Renal cortical epithelial cell (primary cell): ENCODE results near the gene PCSK7. TPM values are rescaled to one million over a fixed set of nuclear protein-coding genes. Genes with fewer than 3 reads are reported as not detected.
"Not testable (repeated sequence)": the region's sequence is repeated elsewhere in the genome, so short reads cannot be mapped to it uniquely, and the experiment has no call there.

Source experiments
- DNase-seq: peaks from one replicate; pipeline ENCODE4 v3.0.0-alpha.2; 2011; ENCODE audit warnings: low read depth
- total RNA-seq: library from RNA; depleted of rRNA; stranded (reverse); fragments of >200 nt; gene quantifications from 2 replicates; pipeline ENCODE4 v1.2.3, GENCODE V29; 2014

PCSK7 gene
- total RNA-seq, 1 donor from 2014 or later, result 74.3 TPM

GRCh38 chr11:117217141-117218084 lies 14.5 kb downstream of the PCSK7 start:
- no peak for DNase-seq

GRCh38 chr11:117214404-117215110 lies 17.3 kb downstream of the PCSK7 start:
- no peak for DNase-seq

DNA sequence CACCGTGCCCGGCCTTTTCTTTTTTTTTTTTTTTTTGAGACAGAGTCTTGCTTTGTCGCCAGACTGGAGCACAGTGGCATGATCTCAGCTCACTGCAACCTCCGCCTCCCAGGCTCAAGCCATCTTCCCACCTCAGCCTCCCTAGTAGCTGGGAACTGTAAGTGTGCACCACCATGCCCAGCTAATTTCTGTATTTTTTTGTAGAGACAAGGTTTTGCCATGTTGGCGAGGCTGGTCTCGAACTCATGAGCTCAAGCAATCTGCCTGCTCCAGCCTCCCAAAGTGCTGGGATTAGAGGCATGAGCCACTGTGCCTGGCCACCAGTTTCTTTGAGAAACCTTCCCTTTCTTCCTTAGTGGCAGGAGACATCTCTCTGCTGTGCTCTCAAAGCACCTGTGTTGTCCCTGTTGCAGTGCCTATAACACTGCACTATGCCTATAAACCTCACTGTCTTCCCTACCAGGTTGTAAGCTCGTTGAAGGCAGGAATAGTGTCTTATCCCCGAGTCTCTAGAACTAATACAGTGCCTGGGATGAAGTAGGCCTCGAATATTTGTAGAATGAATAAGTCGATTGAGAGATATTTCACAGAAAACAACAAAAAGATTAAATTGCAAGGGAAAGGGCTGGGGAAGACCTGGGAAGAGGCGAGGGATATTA lies 19.0 kb downstream of the PCSK7 start:
- DNase-seq, result no peak

DNA sequence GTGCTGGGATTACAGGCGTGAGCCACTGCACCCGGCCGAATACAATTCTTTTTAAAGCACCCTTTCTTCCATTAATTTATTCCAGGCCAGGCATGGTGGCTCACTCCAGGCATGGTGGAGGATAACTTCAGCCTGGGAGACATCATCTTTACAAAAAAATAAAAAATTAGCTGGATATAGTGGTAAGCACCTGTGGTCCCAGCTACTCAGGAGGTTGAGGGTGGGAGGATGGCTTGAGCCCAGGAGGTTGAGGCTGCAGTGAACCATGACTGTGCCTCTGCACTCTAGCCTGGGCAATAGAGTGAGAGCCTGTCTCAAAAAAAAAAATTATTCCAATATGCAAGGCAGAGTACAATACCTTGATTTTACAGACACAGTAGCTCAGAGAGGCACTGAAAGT lies 21.3 kb downstream of the PCSK7 start:
- no peak for DNase-seq

DNA sequence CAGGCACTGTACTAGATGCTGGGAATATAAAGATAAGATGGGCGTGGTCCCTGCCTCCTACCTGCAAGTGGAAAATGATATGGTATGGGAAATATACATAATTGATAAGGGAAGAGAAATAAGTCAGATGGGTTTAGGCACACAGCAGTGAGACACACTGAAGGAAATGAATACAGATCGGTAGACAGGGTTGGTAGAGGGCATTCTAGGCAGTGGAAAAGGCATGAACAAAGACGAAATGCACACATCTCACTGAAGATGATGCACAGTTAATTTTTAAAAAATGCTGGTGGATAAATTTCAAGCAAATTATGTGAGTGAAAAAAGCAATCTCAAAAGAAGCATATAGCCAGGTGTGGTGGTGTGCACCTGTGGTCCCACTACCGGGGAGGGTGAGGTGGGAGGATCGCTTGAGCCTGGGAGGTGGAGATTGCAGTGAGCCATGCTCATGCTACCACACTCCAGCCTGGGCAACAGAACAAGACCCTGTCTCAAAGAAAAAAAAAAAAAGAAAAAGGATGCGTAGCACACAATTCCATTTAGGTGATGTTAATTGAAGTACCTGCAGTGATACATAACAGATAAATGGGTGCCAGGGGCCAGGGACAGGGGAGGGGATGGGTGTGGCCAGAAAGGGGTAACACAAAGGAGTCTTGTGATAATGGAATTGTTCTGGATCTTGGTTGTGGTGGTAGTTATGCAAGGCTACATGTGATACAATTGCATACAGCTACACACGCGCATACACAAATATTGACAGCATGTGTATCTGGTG lies 22.3 kb downstream of the PCSK7 start:
- not testable (repeated sequence) for DNase-seq

- not testable (repeated sequence) for DNase-seq
Observed at GRCh38 chr11:117208710-117209109, 23.2 kb downstream of the PCSK7 start.

DNA sequence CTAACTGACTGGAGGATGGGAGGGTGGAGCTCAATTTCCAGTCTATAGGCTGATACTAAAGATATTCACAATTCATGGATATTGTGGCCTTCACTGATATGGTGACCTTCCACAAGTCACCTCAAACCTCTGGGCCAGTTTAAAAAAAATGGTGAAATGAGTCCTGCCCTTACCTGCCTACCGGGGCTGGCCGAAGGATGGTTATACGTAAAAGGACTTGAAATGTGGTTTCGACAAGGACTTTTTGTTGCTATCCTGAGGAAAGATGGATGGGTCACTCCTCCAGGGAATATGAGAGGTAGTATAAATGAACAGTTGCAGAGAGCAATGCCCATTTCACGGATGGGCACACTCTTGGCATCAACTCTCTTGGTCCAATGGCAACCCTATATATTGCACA lies 24.4 kb downstream of the PCSK7 start:
- not testable (repeated sequence) for DNase-seq

DNA sequence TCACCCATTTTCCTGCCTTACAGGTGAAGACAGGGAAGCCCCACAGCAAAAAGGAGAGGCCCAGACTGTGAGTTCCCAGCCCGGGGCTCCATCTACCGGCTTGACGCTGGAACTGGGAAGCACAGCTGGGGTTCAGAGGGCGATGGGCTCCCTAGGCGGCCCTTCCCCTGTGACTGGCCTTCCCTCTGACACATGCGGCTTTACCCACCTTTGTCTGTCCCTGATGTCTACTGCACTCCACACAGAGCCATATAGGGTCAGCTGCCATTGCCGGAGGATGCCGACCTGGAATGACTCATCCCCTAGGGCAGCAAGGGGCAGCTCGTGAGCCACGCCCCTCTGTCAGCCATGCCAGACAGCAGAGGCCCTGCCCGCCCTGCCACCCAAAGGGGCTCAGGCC lies 25.0 kb downstream of the PCSK7 start:
- not testable (repeated sequence) for DNase-seq

DNA sequence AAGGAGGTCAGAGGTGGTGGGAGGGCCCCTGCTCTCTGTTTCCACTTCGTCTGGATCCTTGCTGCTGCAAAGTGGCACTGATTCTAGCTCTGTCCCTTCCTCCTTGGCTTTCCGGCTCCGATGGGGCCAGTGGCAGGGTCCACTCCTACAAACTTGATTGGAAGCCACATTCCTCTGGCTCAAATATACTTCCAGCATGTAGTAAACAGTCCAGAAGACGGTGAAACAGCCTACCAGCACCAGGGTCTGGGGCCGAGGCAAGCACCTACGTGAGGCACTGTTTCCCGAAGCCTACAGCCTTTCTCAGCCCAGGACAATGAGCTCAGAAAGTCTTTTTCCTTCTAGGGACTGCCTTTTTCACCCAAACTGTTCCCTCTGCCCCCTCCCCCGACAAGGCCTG lies 25.8 kb downstream of the PCSK7 start:
- DNase-seq, result not testable (repeated sequence)

DNA sequence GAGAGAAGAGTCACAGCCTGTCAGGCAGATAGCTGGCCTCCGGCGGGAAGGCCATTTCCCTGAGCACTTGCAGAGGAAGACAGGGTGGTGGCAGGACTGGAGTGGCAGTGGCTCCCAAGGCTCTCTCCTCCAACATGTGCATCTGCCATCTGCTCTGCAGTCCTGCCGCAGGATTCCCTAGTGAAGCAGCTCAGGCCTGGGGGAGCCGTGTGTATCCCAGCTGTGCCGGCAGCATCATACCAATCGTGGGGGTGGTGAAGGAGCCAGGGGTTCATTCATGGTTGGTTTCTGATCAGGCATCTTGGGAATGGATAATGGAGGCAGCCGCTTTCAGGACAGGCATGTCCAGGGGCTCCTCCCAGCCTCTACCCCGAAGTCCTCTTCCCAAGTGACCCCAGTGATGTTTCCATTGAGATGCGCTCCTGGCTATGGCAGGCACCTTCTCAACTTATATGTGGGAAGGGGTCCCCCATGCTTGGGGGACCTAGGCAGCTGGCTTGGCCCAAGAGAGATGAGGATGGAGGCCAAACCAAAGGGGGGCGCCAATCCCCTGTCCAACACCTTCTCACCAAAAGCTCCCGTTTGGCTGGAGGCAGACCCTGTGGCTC lies 26.6 kb downstream of the PCSK7 start:
- DNase-seq, result no peak

GRCh38 chr11:117204283-117205080 lies 27.4 kb downstream of the PCSK7 start:
- no peak for DNase-seq

- DNase-seq, result no peak
Observed at GRCh38 chr11:117203069-117203407, 28.8 kb downstream of the PCSK7 start.

GRCh38 chr11:117202386-117203068 lies 29.3 kb downstream of the PCSK7 start:
- DNase-seq, result no peak

- DNase-seq, result no peak
Observed at GRCh38 chr11:117201658-117202305, 30.1 kb downstream of the PCSK7 start.

GRCh38 chr11:117200813-117201657 lies 30.8 kb downstream of the PCSK7 start:
- no peak for DNase-seq

GRCh38 chr11:117199916-117200812 lies 31.7 kb downstream of the PCSK7 start:
- no peak for DNase-seq
